ENCODE data around the gene VTI1A.

DNA sequence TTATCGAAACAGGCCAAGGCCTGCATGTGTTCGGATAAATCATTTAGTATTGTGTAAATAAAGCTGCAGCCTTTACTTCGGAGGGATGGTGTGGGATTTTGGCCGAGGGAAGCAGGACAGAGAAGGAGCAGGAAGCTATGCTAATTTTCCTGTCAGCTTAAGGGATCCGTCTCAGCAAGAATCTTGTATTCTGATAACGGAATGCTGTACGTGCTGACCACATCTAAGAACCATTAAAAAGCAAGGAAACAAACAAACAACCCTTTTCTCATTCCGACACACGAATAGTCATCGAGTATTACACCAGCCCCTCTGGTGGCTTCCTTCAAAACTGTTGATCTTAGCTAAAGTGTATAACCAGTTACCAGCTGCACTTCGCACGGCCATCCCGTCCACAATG is 369.9 kb downstream of the VTI1A start:
- no peak for TF ChIP-seq NRF1 (conservative IDR thresholded peaks at IDR 0.05 in 1 of 2, IDR thresholded peaks at IDR 0.05 in 1 of 2)
- TF ChIP-seq, protein P1, sequence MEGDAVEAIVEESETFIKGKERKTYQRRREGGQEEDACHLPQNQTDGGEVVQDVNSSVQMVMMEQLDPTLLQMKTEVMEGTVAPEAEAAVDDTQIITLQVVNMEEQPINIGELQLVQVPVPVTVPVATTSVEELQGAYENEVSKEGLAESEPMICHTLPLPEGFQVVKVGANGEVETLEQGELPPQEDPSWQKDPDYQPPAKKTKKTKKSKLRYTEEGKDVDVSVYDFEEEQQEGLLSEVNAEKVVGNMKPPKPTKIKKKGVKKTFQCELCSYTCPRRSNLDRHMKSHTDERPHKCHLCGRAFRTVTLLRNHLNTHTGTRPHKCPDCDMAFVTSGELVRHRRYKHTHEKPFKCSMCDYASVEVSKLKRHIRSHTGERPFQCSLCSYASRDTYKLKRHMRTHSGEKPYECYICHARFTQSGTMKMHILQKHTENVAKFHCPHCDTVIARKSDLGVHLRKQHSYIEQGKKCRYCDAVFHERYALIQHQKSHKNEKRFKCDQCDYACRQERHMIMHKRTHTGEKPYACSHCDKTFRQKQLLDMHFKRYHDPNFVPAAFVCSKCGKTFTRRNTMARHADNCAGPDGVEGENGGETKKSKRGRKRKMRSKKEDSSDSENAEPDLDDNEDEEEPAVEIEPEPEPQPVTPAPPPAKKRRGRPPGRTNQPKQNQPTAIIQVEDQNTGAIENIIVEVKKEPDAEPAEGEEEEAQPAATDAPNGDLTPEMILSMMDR (IDR thresholded peaks at IDR 0.05 in 2 of 3, conservative IDR thresholded peaks at IDR 0.05 in 1 of 3; ENCODE audit: insufficient read depth in 2 of 3, low read depth in 1 of 3, low read length in 3 of 3) = no peak
- no peak for TF ChIP-seq MCM5 (IDR thresholded peaks at IDR 0.05; ENCODE audit: low read depth)
- no peak for TF ChIP-seq POLR2A (conservative IDR thresholded peaks at IDR 0.05)
- TF ChIP-seq, protein P2, sequence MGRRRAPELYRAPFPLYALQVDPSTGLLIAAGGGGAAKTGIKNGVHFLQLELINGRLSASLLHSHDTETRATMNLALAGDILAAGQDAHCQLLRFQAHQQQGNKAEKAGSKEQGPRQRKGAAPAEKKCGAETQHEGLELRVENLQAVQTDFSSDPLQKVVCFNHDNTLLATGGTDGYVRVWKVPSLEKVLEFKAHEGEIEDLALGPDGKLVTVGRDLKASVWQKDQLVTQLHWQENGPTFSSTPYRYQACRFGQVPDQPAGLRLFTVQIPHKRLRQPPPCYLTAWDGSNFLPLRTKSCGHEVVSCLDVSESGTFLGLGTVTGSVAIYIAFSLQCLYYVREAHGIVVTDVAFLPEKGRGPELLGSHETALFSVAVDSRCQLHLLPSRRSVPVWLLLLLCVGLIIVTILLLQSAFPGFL (CRISPR knock-in tag; IDR thresholded peaks at IDR 0.05) = no peak
- TF ChIP-seq, protein P3, sequence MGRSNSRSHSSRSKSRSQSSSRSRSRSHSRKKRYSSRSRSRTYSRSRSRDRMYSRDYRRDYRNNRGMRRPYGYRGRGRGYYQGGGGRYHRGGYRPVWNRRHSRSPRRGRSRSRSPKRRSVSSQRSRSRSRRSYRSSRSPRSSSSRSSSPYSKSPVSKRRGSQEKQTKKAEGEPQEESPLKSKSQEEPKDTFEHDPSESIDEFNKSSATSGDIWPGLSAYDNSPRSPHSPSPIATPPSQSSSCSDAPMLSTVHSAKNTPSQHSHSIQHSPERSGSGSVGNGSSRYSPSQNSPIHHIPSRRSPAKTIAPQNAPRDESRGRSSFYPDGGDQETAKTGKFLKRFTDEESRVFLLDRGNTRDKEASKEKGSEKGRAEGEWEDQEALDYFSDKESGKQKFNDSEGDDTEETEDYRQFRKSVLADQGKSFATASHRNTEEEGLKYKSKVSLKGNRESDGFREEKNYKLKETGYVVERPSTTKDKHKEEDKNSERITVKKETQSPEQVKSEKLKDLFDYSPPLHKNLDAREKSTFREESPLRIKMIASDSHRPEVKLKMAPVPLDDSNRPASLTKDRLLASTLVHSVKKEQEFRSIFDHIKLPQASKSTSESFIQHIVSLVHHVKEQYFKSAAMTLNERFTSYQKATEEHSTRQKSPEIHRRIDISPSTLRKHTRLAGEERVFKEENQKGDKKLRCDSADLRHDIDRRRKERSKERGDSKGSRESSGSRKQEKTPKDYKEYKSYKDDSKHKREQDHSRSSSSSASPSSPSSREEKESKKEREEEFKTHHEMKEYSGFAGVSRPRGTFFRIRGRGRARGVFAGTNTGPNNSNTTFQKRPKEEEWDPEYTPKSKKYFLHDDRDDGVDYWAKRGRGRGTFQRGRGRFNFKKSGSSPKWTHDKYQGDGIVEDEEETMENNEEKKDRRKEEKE (IDR thresholded peaks at IDR 0.05; ENCODE audit: borderline replicate concordance in 1 of 2, control insufficient read depth in 1 of 2, low read depth in 2 of 2, low read length in 1 of 2) = no peak
- TF ChIP-seq, protein P4, sequence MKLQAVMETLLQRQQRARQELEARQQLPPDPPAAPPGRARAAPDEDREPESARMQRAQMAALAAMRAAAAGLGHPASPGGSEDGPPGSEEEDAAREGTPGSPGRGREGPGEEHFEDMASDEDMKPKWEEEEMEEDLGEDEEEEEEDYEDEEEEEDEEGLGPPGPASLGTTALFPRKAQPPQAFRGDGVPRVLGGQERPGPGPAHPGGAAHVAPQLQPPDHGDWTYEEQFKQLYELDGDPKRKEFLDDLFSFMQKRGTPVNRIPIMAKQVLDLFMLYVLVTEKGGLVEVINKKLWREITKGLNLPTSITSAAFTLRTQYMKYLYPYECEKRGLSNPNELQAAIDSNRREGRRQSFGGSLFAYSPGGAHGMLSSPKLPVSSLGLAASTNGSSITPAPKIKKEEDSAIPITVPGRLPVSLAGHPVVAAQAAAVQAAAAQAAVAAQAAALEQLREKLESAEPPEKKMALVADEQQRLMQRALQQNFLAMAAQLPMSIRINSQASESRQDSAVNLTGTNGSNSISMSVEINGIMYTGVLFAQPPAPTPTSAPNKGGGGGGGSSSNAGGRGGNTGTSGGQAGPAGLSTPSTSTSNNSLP (IDR thresholded peaks at IDR 0.05; ENCODE audit: borderline replicate concordance, low read depth, low read length) = no peak
- TF ChIP-seq, protein P5, sequence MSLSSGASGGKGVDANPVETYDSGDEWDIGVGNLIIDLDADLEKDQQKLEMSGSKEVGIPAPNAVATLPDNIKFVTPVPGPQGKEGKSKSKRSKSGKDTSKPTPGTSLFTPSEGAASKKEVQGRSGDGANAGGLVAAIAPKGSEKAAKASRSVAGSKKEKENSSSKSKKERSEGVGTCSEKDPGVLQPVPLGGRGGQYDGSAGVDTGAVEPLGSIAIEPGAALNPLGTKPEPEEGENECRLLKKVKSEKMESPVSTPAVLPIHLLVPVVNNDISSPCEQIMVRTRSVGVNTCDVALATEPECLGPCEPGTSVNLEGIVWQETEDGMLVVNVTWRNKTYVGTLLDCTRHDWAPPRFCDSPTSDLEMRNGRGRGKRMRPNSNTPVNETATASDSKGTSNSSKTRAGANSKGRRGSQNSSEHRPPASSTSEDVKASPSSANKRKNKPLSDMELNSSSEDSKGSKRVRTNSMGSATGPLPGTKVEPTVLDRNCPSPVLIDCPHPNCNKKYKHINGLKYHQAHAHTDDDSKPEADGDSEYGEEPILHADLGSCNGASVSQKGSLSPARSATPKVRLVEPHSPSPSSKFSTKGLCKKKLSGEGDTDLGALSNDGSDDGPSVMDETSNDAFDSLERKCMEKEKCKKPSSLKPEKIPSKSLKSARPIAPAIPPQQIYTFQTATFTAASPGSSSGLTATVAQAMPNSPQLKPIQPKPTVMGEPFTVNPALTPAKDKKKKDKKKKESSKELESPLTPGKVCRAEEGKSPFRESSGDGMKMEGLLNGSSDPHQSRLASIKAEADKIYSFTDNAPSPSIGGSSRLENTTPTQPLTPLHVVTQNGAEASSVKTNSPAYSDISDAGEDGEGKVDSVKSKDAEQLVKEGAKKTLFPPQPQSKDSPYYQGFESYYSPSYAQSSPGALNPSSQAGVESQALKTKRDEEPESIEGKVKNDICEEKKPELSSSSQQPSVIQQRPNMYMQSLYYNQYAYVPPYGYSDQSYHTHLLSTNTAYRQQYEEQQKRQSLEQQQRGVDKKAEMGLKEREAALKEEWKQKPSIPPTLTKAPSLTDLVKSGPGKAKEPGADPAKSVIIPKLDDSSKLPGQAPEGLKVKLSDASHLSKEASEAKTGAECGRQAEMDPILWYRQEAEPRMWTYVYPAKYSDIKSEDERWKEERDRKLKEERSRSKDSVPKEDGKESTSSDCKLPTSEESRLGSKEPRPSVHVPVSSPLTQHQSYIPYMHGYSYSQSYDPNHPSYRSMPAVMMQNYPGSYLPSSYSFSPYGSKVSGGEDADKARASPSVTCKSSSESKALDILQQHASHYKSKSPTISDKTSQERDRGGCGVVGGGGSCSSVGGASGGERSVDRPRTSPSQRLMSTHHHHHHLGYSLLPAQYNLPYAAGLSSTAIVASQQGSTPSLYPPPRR (CRISPR knock-in tag; IDR thresholded peaks at IDR 0.05; ENCODE audit: borderline replicate concordance) = no peak
- TF ChIP-seq, protein P6, sequence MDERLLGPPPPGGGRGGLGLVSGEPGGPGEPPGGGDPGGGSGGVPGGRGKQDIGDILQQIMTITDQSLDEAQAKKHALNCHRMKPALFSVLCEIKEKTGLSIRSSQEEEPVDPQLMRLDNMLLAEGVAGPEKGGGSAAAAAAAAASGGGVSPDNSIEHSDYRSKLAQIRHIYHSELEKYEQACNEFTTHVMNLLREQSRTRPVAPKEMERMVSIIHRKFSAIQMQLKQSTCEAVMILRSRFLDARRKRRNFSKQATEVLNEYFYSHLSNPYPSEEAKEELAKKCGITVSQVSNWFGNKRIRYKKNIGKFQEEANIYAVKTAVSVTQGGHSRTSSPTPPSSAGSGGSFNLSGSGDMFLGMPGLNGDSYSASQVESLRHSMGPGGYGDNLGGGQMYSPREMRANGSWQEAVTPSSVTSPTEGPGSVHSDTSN (CRISPR knock-in tag; IDR thresholded peaks at IDR 0.05; ENCODE audit: low read depth) = no peak
- TF ChIP-seq, protein P6 (tag; conservative IDR thresholded peaks at IDR 0.05; ENCODE audit: low read depth) = no peak
- TF ChIP-seq JUND (IDR thresholded peaks at IDR 0.05; ENCODE audit: borderline replicate concordance, low read depth, low read length) = no peak
- TF ChIP-seq JUND (tag; IDR thresholded peaks at IDR 0.05; ENCODE audit: borderline replicate concordance, low read depth, low read length) = no peak
- no peak for TF ChIP-seq KLF16 (IDR thresholded peaks at IDR 0.05)
- TF ChIP-seq, protein P7, sequence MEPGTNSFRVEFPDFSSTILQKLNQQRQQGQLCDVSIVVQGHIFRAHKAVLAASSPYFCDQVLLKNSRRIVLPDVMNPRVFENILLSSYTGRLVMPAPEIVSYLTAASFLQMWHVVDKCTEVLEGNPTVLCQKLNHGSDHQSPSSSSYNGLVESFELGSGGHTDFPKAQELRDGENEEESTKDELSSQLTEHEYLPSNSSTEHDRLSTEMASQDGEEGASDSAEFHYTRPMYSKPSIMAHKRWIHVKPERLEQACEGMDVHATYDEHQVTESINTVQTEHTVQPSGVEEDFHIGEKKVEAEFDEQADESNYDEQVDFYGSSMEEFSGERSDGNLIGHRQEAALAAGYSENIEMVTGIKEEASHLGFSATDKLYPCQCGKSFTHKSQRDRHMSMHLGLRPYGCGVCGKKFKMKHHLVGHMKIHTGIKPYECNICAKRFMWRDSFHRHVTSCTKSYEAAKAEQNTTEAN (CRISPR knock-in tag; IDR thresholded peaks at IDR 0.05) = no peak

Data from K562 (cell line).